Chondrocyte (in vitro differentiated cells): Measurements from ENCODE around the gene NEUROD2. TPM values are rescaled to one million over a fixed set of nuclear protein-coding genes. Genes with fewer than 3 reads are reported as not detected.
A peak's percentile ranks its signal among the peaks of the same experiment; 100 is the strongest.

Experiments
- DNase-seq: peaks from one replicate; pipeline ENCODE4 v3.0.0; 2021; ENCODE audit warnings: mixed read lengths, low spot score
- H3K27ac Mint-ChIP-seq: one replicate; pipeline ENCODE4 v1.8.0; 2021; ENCODE audit warnings: mild to moderate bottlenecking, moderate library complexity, mixed read lengths; ENCODE audit not compliant: unreplicated experiment
- H3K27me3 Mint-ChIP-seq: 2 replicates; pipeline ENCODE4 v1.8.0; 2021; ENCODE audit warnings: low read depth, mixed read lengths
- H3K36me3 Mint-ChIP-seq: 2 replicates; pipeline ENCODE4 v1.8.0; 2021; ENCODE audit warnings: low read depth, mixed read lengths
- H3K4me1 Mint-ChIP-seq: 2 replicates; pipeline ENCODE4 v1.8.0; 2021; ENCODE audit warnings: low read depth, mild to moderate bottlenecking, mixed read lengths
- H3K4me3 Mint-ChIP-seq: one replicate; pipeline ENCODE4 v1.8.0; 2021; ENCODE audit warnings: mild to moderate bottlenecking, moderate library complexity, mixed read lengths; ENCODE audit not compliant: unreplicated experiment
- H3K9me3 Mint-ChIP-seq: 2 replicates; pipeline ENCODE4 v1.8.0; 2021; ENCODE audit warnings: low read depth, mixed read lengths
- CTCF ChIP-seq: fragments of 200-600 bp; sonication (generic); IDR thresholded peaks from 2 replicates; pipeline ENCODE4 v1.5.0; 2021; ENCODE audit warnings: antibody characterized with exemption, mild to moderate bottlenecking, moderate library complexity
- total RNA-seq: library from RNA; stranded (reverse); gene quantifications from 3 replicates; pipeline ENCODE4 v1.2.1, GENCODE V29; 2021

NEUROD2 gene
- total RNA-seq, 1 donor from 2014 or later, result not detected

DNA sequence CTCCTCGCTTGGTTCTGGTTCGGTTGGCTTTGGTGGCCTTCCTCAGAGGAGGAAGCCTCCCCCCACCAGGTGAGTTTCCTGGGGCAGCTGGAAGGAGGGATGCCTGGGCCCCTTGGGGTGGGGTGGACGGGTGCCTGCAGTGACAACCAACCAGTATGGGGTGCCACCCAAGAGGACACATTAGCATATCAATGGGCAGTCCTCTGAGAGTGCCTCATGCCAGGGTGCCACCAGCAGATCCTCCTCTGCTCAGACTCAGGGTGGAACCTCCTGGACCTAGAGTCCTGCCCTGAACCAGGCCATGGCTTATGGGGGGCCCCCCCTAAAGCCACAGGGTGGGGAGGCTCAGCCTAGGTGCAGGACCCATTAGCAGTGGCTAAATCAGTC, 21.8 kb upstream of the NEUROD2 start:
- no peak for TF ChIP-seq CTCF
- no peak overlapping the region for H3K27ac Mint-ChIP-seq
- H3K4me1 Mint-ChIP-seq, result peaks cover 8% of the 10 kb centered on the region
- peaks cover 3% of the 10 kb centered on the region for H3K36me3 Mint-ChIP-seq
- DNase-seq, result no peak
- H3K9me3 Mint-ChIP-seq, result no peaks in the 10 kb centered on the region
- H3K27me3 Mint-ChIP-seq, result peaks cover 43% of the 10 kb centered on the region
- H3K4me3 Mint-ChIP-seq, result no peak overlapping the region

- DNase-seq, result no peak
- no peak overlapping the region for H3K27ac Mint-ChIP-seq
- no peak for TF ChIP-seq CTCF
- peaks cover 3% of the 10 kb centered on the region for H3K36me3 Mint-ChIP-seq
- peaks cover 44% of the 10 kb centered on the region for H3K27me3 Mint-ChIP-seq
- H3K9me3 Mint-ChIP-seq, result no peaks in the 10 kb centered on the region
- peaks cover 8% of the 10 kb centered on the region for H3K4me1 Mint-ChIP-seq
- H3K4me3 Mint-ChIP-seq, result no peak overlapping the region
Measured at GRCh38 chr17:39628655-39629493, 21.2 kb upstream of the NEUROD2 start.

GRCh38 chr17:39627712-39628516, 20.2 kb upstream of the NEUROD2 start:
- Mint-ChIP-seq H3K27ac (no peak overlapping the region), H3K9me3 (no peaks in the 10 kb centered on the region), H3K36me3 (peaks cover 3% of the 10 kb centered on the region), H3K4me3 (no peak overlapping the region), H3K27me3 (peaks cover 44% of the 10 kb centered on the region), H3K4me1 (peaks cover 11% of the 10 kb centered on the region)
- no peak for DNase-seq
- TF ChIP-seq CTCF, result no peak

- peaks cover 44% of the 10 kb centered on the region for H3K27me3 Mint-ChIP-seq
- no peaks in the 10 kb centered on the region for H3K9me3 Mint-ChIP-seq
- no peak for DNase-seq
- peaks cover 13% of the 10 kb centered on the region for H3K4me1 Mint-ChIP-seq
- TF ChIP-seq CTCF, result no peak
- H3K36me3 Mint-ChIP-seq, result peaks cover 3% of the 10 kb centered on the region
- H3K27ac Mint-ChIP-seq, result no peak overlapping the region
- H3K4me3 Mint-ChIP-seq, result peak overlapping the region; percentile 65
Measured at GRCh38 chr17:39627047-39627711, 19.5 kb upstream of the NEUROD2 start.
